IPS-NIHi7 (cell line): ENCODE data around the gene LAG3.
A peak's percentile ranks its signal among the peaks of the same experiment; 100 is the strongest.

ENCODE experiments used
- DNase-seq: peaks from one replicate; pipeline ENCODE4 v3.0.0; 2012; ENCODE audit warnings: mixed read lengths; ENCODE audit errors: extremely low spot score

The LAG3 gene

DNA sequence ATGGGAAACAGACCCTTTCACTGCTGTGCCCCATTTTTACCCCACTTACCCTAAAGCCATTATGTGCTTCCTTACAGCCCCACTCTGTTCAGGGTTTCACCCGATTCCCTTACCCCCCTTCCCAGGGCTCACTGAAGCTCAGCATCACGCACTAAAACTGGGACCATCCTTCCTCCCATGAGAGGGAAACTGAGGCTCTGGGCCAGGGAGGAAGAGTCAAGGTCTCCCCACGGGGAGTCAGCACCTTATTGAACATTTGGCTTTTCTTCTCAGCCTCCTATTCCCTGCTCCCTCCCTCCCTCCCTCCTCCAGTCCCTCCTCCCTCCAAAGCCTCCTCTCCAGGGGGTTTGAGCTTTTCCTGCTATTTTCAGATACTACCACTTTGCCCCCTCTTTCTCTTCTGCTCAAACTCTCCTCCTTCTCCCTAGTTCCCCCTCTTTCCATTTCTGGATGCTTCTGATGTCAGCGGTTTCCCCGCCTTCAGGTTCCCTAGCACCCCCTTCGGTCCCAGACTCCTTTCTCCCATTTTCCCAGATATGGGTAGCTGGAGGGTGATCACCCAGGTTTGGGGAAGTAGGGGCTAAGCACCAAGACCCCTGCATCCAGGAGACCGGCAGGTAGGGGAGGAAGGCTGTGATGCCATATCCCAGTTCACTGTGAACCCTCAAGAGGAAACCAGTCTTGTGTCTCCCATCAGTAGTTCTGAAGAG lies 50.3 kb downstream of the LAG3 start:
- no peak for DNase-seq

DNA sequence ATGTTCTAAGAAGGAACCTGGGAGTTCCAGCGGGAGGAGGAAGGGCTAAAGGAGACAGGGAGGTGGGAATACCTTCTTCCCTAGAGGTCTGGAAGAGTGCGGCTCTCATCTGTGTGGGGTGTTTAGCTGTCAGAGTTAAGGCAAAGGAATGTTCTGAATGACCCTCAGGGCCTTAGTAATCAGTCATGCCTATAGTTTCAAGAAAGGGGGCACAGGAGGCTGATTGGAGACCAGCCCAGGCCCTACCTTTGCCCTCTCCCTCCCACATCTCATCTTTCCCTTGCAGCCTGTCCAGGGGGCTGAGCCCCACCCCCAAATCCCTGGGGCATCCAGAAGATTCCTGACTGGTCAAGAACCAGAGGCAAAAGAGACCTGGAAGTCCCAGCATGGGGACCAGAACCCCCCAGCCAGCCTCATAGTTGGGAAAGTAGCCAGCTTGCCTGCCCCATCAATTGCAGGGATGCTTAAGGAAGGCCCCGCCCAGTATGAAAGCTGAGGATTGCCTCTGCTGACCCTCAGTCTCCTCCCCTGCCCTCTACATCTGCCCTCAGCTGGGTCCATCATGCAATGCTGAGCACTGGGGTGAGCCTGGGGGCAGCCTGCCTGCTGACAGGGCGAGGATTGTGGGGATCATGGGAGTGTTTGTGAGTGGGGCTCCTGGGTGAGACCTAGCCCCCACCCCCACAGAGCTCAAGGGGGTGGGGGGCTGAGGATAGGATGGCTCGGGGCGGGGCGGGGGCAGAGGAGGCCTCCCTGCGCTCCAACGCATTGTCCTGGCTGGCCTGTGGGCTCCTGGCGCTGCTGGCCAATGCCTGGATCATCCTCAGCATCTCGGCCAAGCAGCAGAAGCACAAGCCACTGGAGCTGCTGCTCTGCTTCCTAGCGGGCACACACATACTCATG lies 51.1 kb downstream of the LAG3 start:
- DNase-seq, result no peak

DNA sequence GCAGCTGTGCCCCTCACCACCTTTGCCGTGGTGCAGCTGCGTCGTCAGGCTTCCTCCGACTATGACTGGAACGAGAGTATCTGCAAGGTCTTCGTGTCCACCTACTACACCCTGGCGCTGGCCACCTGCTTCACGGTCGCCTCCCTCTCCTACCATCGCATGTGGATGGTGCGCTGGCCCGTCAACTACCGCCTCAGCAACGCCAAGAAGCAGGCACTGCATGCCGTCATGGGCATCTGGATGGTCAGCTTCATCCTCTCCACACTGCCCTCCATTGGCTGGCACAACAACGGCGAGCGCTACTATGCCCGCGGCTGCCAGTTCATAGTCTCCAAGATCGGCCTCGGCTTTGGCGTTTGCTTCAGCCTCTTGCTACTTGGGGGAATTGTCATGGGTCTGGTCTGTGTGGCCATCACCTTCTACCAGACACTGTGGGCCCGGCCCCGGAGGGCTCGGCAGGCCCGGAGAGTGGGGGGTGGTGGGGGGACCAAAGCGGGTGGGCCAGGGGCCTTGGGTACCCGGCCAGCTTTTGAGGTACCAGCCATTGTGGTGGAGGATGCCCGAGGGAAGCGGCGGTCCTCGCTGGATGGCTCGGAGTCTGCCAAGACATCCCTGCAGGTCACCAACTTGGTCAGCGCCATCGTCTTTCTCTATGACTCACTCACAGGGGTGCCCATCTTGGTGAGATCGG lies 51.9 kb downstream of the LAG3 start:
- no peak for DNase-seq

DNA sequence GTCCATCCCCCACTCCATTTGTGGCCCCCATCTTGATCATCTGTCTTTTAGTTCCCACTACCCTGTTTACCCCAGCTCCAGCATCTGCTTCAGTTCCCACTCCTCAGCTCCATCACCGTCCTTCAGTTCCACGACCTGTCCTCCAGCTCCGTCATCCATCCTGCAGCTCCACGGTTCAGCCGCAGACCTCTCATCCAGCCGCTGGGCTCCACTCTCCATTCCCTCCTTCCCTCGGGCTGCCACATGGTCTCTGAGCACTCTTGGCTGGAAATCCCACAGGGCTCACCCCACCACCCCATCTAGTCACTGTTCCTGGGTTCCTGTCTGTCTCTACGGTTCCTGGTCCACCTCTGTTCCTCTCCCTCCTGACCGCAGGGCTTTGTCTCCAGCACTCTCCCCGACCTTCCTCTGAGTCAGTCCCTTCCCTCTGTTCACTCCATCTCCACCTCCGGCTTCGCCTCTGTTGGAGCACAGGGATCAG lies 52.6 kb downstream of the LAG3 start:
- no peak for DNase-seq

DNA sequence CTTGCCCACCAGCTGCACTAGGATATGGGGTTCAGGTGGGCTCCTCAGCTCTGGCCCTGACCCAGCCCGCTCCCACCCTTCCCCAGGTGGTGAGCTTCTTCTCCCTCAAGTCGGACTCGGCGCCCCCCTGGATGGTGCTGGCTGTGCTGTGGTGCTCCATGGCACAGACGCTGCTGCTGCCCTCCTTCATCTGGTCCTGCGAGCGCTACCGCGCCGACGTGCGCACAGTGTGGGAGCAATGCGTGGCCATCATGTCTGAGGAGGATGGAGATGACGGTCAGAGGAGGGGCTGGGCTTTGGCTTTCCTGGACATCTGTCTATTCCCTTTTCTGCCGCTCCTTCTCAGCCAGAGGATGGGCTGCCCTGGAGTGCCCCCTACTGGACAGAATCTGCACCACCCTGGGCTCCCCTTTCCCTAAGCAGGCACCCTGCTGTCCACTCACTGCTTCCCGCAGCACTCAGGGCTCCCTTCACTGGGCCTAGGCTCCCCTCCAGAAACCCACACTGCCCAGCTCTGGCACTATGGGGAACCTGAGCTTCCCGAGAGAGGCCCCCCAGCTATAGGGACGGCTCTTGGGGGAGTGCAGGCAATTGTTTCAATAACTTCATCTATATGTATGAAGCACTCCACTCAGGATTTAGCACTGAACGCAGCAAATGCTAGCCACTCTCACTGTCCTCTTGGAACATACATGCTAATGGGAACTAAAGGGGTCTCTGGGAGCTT lies 53.2 kb downstream of the LAG3 start:
- peak; percentile 90 for DNase-seq

DNA sequence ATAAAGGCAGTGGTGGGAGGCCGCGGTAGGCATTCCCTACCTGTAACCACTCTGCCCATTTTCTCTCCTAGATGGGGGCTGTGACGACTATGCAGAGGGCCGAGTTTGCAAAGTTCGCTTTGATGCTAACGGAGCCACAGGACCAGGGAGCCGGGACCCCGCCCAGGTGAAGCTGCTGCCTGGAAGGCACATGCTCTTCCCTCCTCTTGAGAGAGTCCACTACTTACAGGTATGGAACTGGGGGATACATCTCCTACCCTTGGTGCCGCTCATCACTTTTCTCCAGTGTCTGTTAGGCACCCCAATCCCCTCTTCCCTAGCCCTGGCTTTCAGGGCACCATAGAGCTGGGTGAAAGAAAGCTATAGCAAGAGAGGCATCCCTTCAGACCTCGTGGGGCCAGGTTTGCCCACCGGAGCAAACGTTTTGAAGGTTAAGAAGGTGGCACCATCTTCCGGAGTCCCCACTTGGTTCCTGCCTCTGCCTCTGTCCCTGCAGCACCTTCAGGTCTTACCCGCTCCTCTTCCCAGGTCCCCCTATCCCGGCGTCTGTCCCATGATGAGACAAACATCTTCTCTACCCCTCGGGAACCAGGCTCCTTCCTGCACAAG lies 53.9 kb downstream of the LAG3 start:
- DNase-seq, result no peak

DNA sequence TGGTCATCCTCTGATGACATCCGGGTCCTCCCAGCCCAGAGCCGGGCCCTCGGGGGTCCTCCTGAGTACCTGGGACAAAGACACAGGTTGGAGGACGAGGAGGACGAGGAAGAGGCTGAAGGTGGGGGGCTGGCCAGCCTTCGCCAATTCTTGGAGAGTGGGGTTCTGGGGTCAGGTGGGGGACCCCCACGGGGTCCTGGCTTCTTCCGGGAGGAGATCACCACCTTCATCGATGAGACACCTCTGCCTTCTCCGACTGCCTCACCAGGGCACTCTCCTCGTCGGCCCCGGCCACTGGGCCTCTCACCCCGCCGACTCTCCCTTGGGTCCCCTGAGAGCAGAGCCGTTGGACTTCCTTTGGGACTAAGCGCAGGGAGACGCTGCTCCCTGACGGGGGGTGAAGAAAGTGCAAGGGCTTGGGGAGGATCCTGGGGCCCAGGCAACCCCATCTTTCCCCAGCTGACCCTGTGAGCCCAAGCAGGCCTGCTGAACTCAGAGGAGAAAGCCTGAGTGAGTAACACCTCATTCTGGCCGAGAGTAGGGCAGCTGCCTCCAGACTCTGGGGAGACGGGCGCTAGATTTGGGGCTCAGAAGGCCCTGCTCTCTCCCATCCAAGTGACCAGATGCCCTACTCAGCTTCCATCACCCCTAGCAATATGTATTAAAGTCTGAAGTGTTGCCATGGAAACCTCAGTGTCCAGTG lies 54.6 kb downstream of the LAG3 start:
- DNase-seq, result no peak

DNA sequence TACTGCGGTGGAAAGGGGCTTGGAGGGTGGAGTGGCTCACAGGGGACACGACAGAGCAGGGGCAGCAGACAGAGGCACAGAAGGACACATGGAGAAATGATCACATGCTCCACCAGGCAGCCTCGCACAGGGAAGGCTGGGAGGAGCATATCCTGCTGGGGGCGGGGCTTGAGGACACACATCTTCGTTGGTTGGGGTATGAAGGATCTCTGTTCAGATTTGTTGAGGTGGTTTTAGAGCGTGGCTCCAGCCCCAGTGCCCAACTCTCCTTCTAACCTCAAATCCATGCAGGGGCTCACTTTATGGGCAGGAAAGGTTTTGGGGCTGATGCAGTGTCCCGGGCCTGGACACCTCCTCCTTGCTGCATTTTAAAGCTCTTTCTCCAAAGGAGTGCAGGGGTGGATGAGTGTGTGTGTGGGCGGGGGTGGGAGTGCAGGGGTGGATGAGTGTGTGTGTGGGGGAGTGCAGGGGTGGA lies 55.2 kb downstream of the LAG3 start:
- DNase-seq, result peak; percentile 82
